ENCODE measurements around the gene KRT81. TPM values are rescaled to one million over a fixed set of nuclear protein-coding genes. Genes with fewer than 3 reads are reported as not detected.

Gene KRT81
- total RNA-seq, 2 experiments from 2014 or later: not detected

- Mint-ChIP-seq H3K27ac (no peak overlapping the region), H3K27me3 (peaks cover 60% of the 10 kb centered on the region), H3K36me3 (ENCODE audit: low read depth) (no peaks in the 10 kb centered on the region), H3K4me1 (ENCODE audit: low read depth) (peaks cover 12% of the 10 kb centered on the region), H3K4me3 (no peak overlapping the region), H3K9me3 (no peaks in the 10 kb centered on the region)
- intact Hi-C loops (cut with DNase I, micrococcal nuclease): no loop called here
- no peak overlapping the region for H3K27ac ChIP-seq (ENCODE audit: low read depth in 1 of 2, low read length in 2 of 2)
- TF ChIP-seq, protein P1, sequence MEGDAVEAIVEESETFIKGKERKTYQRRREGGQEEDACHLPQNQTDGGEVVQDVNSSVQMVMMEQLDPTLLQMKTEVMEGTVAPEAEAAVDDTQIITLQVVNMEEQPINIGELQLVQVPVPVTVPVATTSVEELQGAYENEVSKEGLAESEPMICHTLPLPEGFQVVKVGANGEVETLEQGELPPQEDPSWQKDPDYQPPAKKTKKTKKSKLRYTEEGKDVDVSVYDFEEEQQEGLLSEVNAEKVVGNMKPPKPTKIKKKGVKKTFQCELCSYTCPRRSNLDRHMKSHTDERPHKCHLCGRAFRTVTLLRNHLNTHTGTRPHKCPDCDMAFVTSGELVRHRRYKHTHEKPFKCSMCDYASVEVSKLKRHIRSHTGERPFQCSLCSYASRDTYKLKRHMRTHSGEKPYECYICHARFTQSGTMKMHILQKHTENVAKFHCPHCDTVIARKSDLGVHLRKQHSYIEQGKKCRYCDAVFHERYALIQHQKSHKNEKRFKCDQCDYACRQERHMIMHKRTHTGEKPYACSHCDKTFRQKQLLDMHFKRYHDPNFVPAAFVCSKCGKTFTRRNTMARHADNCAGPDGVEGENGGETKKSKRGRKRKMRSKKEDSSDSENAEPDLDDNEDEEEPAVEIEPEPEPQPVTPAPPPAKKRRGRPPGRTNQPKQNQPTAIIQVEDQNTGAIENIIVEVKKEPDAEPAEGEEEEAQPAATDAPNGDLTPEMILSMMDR (IDR thresholded peaks at IDR 0.05): no peak
- no peak for DNase-seq
- ATAC-seq (ENCODE audit: poor library complexity): no peak
- H3K4me1 ChIP-seq (ENCODE audit: insufficient read depth, low read length): no peaks in the 10 kb centered on the region
- H3K9me3 ChIP-seq (ENCODE audit: control insufficient read depth in 1 of 2, insufficient read depth in 1 of 2, low read length in 2 of 2): peaks cover 0 to 4% of the 10 kb centered on the region in 2 experiments
- ChIA-PET POLR2A (no interaction called here), CTCF (no interaction called here)
- H3K27me3 ChIP-seq (ENCODE audit: control insufficient read depth in 1 of 2, insufficient read depth in 2 of 2, low read length in 2 of 2): peaks cover 16 to 17% of the 10 kb centered on the region in 2 experiments
- no peaks in the 10 kb centered on the region for H3K36me3 ChIP-seq (ENCODE audit: insufficient read depth, low read length)
- H3K4me3 ChIP-seq (ENCODE audit: low read length): no peak overlapping the region
Observed at GRCh38 chr12:52264435-52264825, 26.9 kb downstream of the KRT81 start.

DNA sequence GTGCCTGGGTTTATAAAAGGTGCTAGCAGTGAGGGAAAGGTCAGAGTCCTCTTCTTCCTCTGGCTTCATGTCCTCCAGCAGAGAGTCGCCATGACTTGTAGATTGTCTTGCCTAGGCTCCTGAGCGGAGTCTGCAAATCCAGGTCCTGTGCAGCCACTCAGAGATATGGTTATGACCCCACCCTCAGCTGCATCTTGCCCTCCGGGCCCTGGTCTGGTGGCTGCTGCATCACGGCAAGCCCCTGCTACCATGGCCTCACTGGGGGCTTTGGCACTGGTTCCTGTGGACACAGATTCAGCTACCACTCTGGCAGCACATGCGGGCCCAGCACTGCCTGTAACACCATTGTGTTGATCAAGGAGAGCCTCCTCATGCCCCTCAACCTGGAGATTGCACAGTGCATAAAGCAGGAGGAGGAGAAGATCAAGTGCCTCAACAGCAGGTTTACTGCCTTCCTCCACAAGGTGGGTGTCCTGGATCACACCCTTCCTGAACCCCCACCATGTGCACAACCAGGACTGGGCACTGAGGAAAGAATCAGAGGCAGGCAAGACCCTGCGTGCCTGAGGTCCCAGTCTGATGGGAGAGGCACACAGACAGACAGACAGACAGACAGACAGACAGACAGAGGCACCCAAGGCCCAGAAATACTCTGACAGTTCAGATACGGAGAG, 27.4 kb downstream of the KRT81 start:
- Histone ChIP-seq H3K27ac (ENCODE audit: low read depth in 1 of 2, low read length in 2 of 2) (no peak overlapping the region), H3K9me3 (ENCODE audit: control insufficient read depth in 1 of 2, insufficient read depth in 1 of 2, low read length in 2 of 2) (peaks cover 0 to 4% of the 10 kb centered on the region in 2 experiments), H3K27me3 (ENCODE audit: control insufficient read depth in 1 of 2, insufficient read depth in 2 of 2, low read length in 2 of 2) (peaks cover 18 to 22% of the 10 kb centered on the region in 2 experiments), H3K4me1 (ENCODE audit: insufficient read depth, low read length) (no peaks in the 10 kb centered on the region), H3K36me3 (ENCODE audit: insufficient read depth, low read length) (no peaks in the 10 kb centered on the region), H3K4me3 (ENCODE audit: low read length) (no peak overlapping the region)
- TF ChIP-seq, protein P1 (IDR thresholded peaks at IDR 0.05): no peak
- Mint-ChIP-seq H3K36me3 (ENCODE audit: low read depth) (no peaks in the 10 kb centered on the region), H3K4me1 (ENCODE audit: low read depth) (peaks cover 12% of the 10 kb centered on the region), H3K9me3 (no peaks in the 10 kb centered on the region), H3K27me3 (peaks cover 64% of the 10 kb centered on the region), H3K27ac (no peak overlapping the region), H3K4me3 (no peak overlapping the region)
- CTCF ChIA-PET: no interaction called here
- ATAC-seq (ENCODE audit: poor library complexity) (no peak), DNase-seq (no peak)
- intact Hi-C loops (cut with DNase I, micrococcal nuclease): no loop called here
- POLR2A ChIA-PET: no interaction called here

- Histone ChIP-seq H3K4me3 (ENCODE audit: low read length) (no peak overlapping the region), H3K9me3 (ENCODE audit: control insufficient read depth in 1 of 2, insufficient read depth in 1 of 2, low read length in 2 of 2) (peaks cover 0 to 4% of the 10 kb centered on the region in 2 experiments), H3K27me3 (ENCODE audit: control insufficient read depth in 1 of 2, insufficient read depth in 2 of 2, low read length in 2 of 2) (peaks cover 22 to 34% of the 10 kb centered on the region in 2 experiments), H3K36me3 (ENCODE audit: insufficient read depth, low read length) (no peaks in the 10 kb centered on the region), H3K27ac (ENCODE audit: low read depth in 1 of 2, low read length in 2 of 2) (no peak overlapping the region), H3K4me1 (ENCODE audit: insufficient read depth, low read length) (peaks cover 4% of the 10 kb centered on the region)
- Mint-ChIP-seq H3K27ac (no peak overlapping the region), H3K4me3 (no peak overlapping the region), H3K36me3 (ENCODE audit: low read depth) (no peaks in the 10 kb centered on the region), H3K9me3 (no peaks in the 10 kb centered on the region), H3K4me1 (ENCODE audit: low read depth) (peaks cover 12% of the 10 kb centered on the region), H3K27me3 (peaks cover 63% of the 10 kb centered on the region)
- ATAC-seq (ENCODE audit: poor library complexity) (no peak), DNase-seq (no peak)
- POLR2A ChIA-PET: no interaction called here
- TF ChIP-seq, protein P1 (IDR thresholded peaks at IDR 0.05): no peak
- intact Hi-C loops (cut with DNase I, micrococcal nuclease): no loop called here
- CTCF ChIA-PET: no interaction called here
Observed at GRCh38 chr12:52262286-52262685, 29.0 kb downstream of the KRT81 start.
